Measurements from ENCODE around the gene FN1.
"Not testable (repeated sequence)": the region's sequence is repeated elsewhere in the genome, so short reads cannot be mapped to it uniquely, and the experiment has no call there.

Gene FN1

DNA sequence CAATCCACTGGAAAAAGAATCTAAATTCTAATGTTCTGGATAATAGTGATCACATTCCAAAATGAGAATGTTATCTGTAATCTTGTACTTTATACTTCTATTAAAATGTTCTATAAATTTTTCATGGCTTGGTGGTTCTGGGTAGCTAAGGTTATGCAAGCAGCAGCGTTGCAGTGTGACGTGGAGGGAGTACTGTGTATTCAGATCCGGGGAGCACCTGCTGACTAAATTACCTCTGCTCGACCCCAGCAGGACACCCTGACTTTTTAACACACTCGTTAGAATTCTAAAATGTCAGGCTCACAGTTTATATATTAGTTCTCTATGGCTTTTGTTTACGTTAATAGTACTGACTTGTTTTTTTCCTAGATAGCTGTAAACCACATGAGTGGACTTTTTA lies 111.1 kb downstream of the FN1 start:
- DNase-seq, result no peak

GRCh38 chr2:215320679-215321078 lies 115.2 kb downstream of the FN1 start:
- DNase-seq, result no peak

DNA sequence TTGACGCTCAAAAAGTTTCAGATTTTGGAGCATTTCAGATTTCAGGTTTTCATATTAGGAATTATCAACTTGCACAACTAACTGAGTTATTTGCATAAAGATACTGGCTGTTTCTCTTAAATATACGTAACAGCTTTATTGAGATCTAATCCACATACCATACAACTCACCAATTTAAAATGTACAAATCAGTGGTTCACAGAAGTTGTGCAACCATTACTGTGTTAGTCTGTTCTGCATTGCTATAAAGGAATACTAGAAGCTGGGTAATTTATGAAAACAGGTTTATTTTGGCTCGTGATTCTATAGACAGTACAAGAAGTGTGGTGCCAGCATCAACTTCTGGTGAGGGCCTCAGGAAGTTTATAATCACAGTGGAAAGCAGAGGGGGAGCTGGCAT lies 115.8 kb downstream of the FN1 start:
- no peak for DNase-seq

- DNase-seq, result no peak
Observed at GRCh38 chr2:215319500-215319899, 116.4 kb downstream of the FN1 start.

DNA sequence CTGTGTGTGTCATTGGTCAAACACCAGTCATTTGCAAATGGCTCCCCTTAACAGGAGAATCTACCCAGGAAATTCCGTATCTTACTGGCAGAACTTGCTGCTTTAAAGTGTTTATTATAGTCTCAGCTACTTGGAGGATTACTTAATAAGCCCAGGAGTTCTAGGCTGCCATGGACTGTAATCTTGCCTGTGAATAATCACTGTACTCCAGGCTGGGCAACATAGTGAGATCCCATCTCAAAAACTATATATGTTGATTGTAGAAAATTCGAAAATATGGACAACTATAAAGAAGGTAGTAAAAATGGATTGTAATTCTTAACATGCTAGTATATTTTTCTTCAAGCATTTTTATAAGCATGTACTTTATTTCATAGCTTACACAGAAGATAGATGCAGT lies 119.5 kb downstream of the FN1 start:
- no peak for DNase-seq

DNA sequence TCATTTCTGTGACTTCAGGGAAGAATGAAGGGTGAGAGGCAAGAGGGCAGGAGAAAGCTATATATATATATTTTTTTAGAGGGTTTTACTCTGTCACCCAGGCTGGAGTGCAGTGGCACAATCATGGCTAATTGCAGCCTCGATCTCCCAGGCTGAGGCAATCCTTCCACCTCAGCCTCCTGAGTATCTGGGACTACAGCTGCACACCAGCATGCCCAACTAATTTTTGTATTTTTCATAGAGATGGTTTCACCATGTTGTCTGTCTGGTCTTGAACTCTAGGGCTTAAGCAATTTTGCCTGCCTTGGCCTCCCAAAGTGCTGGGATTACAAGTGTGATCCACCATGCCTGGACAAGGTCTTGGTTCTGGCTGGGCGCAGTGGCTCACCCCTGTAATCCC lies 120.6 kb downstream of the FN1 start:
- DNase-seq, result no peak

- DNase-seq, result no peak
Observed at GRCh38 chr2:215314896-215315295, 121.0 kb downstream of the FN1 start.

GRCh38 chr2:215313255-215313613 lies 122.6 kb downstream of the FN1 start:
- DNase-seq, result no peak

DNA sequence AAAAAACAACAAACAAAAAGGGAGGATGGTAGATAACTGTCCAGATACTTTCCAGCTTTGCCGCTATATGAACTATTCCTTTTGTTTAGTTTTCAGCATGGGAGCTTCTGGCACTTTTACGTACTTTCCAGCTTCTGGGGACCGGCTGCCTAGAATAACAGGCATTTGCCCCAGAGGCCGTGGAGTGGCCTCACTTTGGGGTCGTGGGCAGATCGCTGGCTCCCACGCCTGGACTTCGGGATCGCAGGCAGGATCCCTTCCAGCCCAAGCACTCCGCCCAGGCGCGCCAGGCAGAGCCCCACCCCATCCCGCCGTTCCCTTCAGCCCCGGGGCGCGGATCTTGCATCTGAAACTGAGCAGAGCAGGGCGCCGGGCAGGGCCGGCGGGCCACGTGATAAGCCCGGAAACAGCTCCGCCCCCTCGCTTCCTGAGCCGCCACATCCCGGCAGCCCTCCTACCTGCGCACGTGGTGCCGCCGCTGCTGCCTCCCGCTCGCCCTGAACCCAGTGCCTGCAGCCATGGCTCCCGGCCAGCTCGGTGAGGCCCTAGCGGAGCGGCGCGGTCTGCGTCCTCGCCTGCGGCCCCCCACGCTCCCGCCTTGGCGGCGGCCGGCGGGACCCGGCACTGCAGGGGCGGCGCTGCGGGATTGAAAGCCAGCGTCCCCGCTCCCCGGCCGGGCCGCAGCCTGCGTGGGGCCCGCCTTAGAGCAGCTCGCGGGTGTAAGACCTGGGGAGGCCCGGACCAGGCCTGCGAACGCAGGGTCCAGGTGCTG lies 124.1 kb downstream of the FN1 start, which contains the start of gene ATIC:
ATIC (plus strand) TSS at position 435 of the 772 bp plus-strand sequence; CDS start at position 519, 84 bp downstream.
- DNase-seq, result peak; percentile 92

GRCh38 chr2:215311259-215311624 lies 124.6 kb downstream of the FN1 start:
- not testable (repeated sequence) for DNase-seq

Data from DMS 273 treated with DMSO at 0.1 percent for 48 hours (cell line).